Body of pancreas (tissue), 4 donors: ENCODE measurements around the gene TMPRSS11E.

Experiments
- CTCF ChIP-seq, 7 experiments: fragments of 450-650 bp in 4 of 7; fragments of 200-600 bp in 3 of 7; sonication (generic) in 3 of 7; IDR thresholded peaks; one replicate each; pipeline ENCODE4 v1.5.1; 2016 to 2019; ENCODE audit warnings: antibody characterized with exemption in 7 of 7
- POLR2A ChIP-seq, 3 donors: fragments of 450-650 bp; IDR thresholded peaks; one replicate each; pipeline ENCODE4 v1.6.1; 2016; ENCODE audit warnings: antibody characterized with exemption in 3 of 3, mild to moderate bottlenecking in 2 of 3

GRCh38 chr4:68434836-68435235 lies 12.4 kb upstream of the TMPRSS11E start:
- no peak for TF ChIP-seq CTCF (IDR thresholded peaks at IDR 0.05)
- TF ChIP-seq POLR2A (IDR thresholded peaks at IDR 0.05), result no peak
